ENCODE results near the gene MAPKAPK5.

DNA sequence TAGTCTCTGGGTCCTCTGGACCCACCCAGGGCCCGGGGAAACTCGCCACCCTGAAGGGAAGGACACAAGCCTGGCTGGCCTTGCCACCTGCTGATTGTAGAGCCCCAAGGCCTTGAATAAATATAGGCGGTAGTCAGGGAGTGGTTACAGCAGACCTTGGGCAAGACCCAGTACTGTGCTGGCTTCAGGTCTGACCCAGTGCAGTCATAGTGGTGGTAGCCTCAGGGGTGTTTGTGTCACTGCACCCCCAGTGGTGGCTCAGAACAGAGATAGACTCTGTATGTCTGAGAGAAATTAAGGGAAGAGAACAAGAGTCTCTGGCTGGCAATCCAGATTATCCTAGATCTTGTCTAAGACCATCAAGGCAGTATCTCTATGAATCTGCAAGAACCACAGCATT lies 63.5 kb downstream of the MAPKAPK5 start:
- no peak for TF ChIP-seq YY1 (IDR thresholded peaks at IDR 0.05; ENCODE audit: insufficient read depth, insufficient read length)
- TF ChIP-seq ZNF274 (IDR thresholded peaks at IDR 0.05; ENCODE audit: low read depth, low read length): no peak
- TF ChIP-seq SUZ12 (IDR thresholded peaks at IDR 0.05; ENCODE audit: extremely low read depth, insufficient read depth, insufficient read length): no peak
